HCT116 (cell line): ENCODE results near the gene WDR44. TPM values are rescaled to one million over a fixed set of nuclear protein-coding genes. Genes with fewer than 3 reads are reported as not detected.

Source experiments
- ATAC-seq: fragments of 200-7000 bp; cut with Tn5 transposase; 2 replicates; pipeline ENCODE4 v1.9.1; 2020; ENCODE audit warnings: mild to moderate bottlenecking, moderate library complexity
- BruUV-seq: library from RNA; stranded (reverse); fragments of 400-500 nt; replicated peaks from 2 replicates; lab custom pipeline; 2021; lab: Mats Ljungman, UMichigan
- CTCF ChIA-PET: fragments of 300-600 bp; sonication (Branson Sonifier 250); formaldehyde crosslinking; loops from one replicate; lab custom pipeline; 2021; ENCODE audit warnings: antibody characterized with exemption; lab: Charles Lee
- POLR2A ChIA-PET: fragments of 300-600, 350-600 bp; sonication (Branson Sonifier 250); formaldehyde crosslinking; loops from one replicate; lab custom pipeline; 2021; ENCODE audit warnings: antibody characterized with exemption; lab: Charles Lee
- RAD21 ChIA-PET, 2 experiments: fragments of 300-600 bp; sonication (Branson Sonifier 250); formaldehyde crosslinking; loops; one replicate each; lab custom pipeline; 2023; ENCODE audit warnings: low total read pairs in 2 of 2; ENCODE audit not compliant: uncharacterized antibody in 2 of 2, unreplicated experiment in 2 of 2, low non-redundant PET in 1 of 2; lab: Charles Lee
- DNase-seq: peaks from one replicate; pipeline ENCODE4 v3.0.0-alpha.2; 2010; ENCODE audit warnings: low read depth, low spot score
- H2AFZ ChIP-seq: fragments of 200-600 bp; shearing (Covaris generic), sonication (generic); 2 replicates; pipeline ENCODE4 v1.6.1; 2017; ENCODE audit warnings: low read depth, mixed run types, mixed read lengths, antibody characterized with exemption, low read length; ENCODE audit not compliant: poor library complexity, severe bottlenecking
- H3K27ac ChIP-seq: 2 replicates; pipeline ENCODE4 v1.5.1; 2012; ENCODE audit warnings: low read depth, low read length
- H3K27me3 ChIP-seq: fragments of 200-600 bp; sonication (generic); 2 replicates; pipeline ENCODE4 v1.6.1; 2016; ENCODE audit warnings: mixed run types, low read length, mixed read lengths; ENCODE audit not compliant: insufficient read depth
- H3K36me3 ChIP-seq, 2 experiments: fragments of 200-500 bp in 1 of 2; fragments of 200-600 bp in 1 of 2; sonication (Bioruptor generic) in 1 of 2; sonication (generic) in 1 of 2; 2 replicates each; pipeline versions ENCODE4 v1.5.1 to v1.6.1; 2014 to 2016; ENCODE audit warnings: low read length in 2 of 2, inconsistent platforms in 1 of 2, mixed read lengths in 1 of 2, mixed run types in 1 of 2; ENCODE audit not compliant: insufficient read depth in 2 of 2, control insufficient read depth in 1 of 2
- H3K4me1 ChIP-seq, 2 experiments: fragments of 200-600 bp in 1 of 2; sonication (generic) in 1 of 2; 2 replicates each; pipeline versions ENCODE4 v1.5.1 to v1.6.1; 2012 to 2017; ENCODE audit warnings: low read length in 2 of 2, inconsistent platforms in 1 of 2, mild to moderate bottlenecking in 1 of 2, mixed read lengths in 1 of 2, mixed run types in 1 of 2, moderate library complexity in 1 of 2; ENCODE audit not compliant: insufficient read depth in 2 of 2, control insufficient read depth in 1 of 2
- H3K4me2 ChIP-seq: fragments of 200-600 bp; sonication (generic); 2 replicates; pipeline ENCODE4 v1.6.1; 2017; ENCODE audit warnings: mixed run types, low read length, mixed read lengths
- H3K4me3 ChIP-seq, 2 experiments: fragments of 200-600 bp in 1 of 2; sonication (generic) in 1 of 2; replicated peaks in 1 of 2; 2 replicates each; pipeline ENCODE4 v1.5.1; 2011 to 2016; ENCODE audit warnings: low read length in 2 of 2, control low read depth in 1 of 2, low read depth in 1 of 2, mild to moderate bottlenecking in 1 of 2, mixed read lengths in 1 of 2, mixed run types in 1 of 2
- H3K79me2 ChIP-seq: fragments of 200-600 bp; sonication (generic); 2 replicates; pipeline ENCODE4 v1.6.1; 2017; ENCODE audit warnings: mild to moderate bottlenecking, mixed run types, low read length, moderate library complexity, mixed read lengths; ENCODE audit not compliant: insufficient read depth
- H3K9ac ChIP-seq: fragments of 200-600 bp; sonication (generic); 2 replicates; pipeline ENCODE4 v1.6.1; 2016; ENCODE audit warnings: low read length, mixed read lengths
- H3K9me2 ChIP-seq: fragments of 200-600 bp; sonication (generic), shearing (Covaris generic); 2 replicates; pipeline ENCODE4 v1.6.1; 2017; ENCODE audit warnings: mixed run types, mild to moderate bottlenecking, moderate library complexity; ENCODE audit not compliant: insufficient read depth
- H3K9me3 ChIP-seq, 2 experiments: fragments of 200-500 bp in 1 of 2; fragments of 200-600 bp in 1 of 2; sonication (Bioruptor generic) in 1 of 2; sonication (generic) in 1 of 2; 2 replicates each; pipeline ENCODE4 v1.6.1; 2014 to 2017; ENCODE audit warnings: low read length in 2 of 2, mixed read lengths in 2 of 2, inconsistent platforms in 1 of 2, low read depth in 1 of 2, mild to moderate bottlenecking in 1 of 2, mixed run types in 1 of 2, moderate library complexity in 1 of 2; ENCODE audit not compliant: control insufficient read depth in 1 of 2, insufficient read depth in 1 of 2
- H4K20me1 ChIP-seq: fragments of 200-600 bp; sonication (generic), shearing (Covaris generic); 2 replicates; pipeline ENCODE4 v1.6.1; 2017; ENCODE audit warnings: mixed run types, mild to moderate bottlenecking, moderate library complexity; ENCODE audit not compliant: insufficient read depth
- ATF3 ChIP-seq: IDR thresholded peaks from 2 replicates; pipeline ENCODE4 v1.6.1; 2012
- CEBPB ChIP-seq: IDR thresholded peaks from 2 replicates; pipeline ENCODE4 v1.6.1; 2012; ENCODE audit warnings: low read depth
- CTCF ChIP-seq, 3 experiments: fragments of 200-600 bp in 1 of 3; sonication (generic) in 1 of 3; IDR thresholded peaks in 2 of 3; conservative IDR thresholded peaks in 1 of 3; 2 replicates each; pipeline ENCODE4 v1.5.1; 2012 to 2017; ENCODE audit warnings: low read depth in 2 of 3, low read length in 2 of 3, antibody characterized with exemption in 1 of 3, borderline replicate concordance in 1 of 3, control low read depth in 1 of 3, mild to moderate bottlenecking in 1 of 3, mixed read lengths in 1 of 3, mixed run types in 1 of 3, moderate library complexity in 1 of 3; ENCODE audit not compliant: insufficient read depth in 1 of 3
- EGR1 ChIP-seq: IDR thresholded peaks from 2 replicates; pipeline ENCODE4 v1.6.1; 2012; ENCODE audit warnings: low read depth
- ELF1 ChIP-seq: IDR thresholded peaks from 2 replicates; pipeline ENCODE4 v1.6.1; 2012; ENCODE audit warnings: low read depth, borderline replicate concordance
- EZH2 ChIP-seq: fragments of 200-600 bp; sonication (generic); IDR thresholded peaks from 2 replicates; pipeline ENCODE4 v1.6.1; 2017; ENCODE audit warnings: antibody characterized with exemption, mixed run types
- EZH2phosphoT487 ChIP-seq: fragments of 200-600 bp; IDR thresholded peaks from 2 replicates; pipeline ENCODE4 v1.6.1; 2018; ENCODE audit warnings: antibody characterized with exemption, borderline replicate concordance
- JUND ChIP-seq: IDR thresholded peaks from 2 replicates; pipeline ENCODE4 v1.6.1; 2012
- MAX ChIP-seq: IDR thresholded peaks from 2 replicates; pipeline ENCODE4 v1.6.1; 2012
- POLR2AphosphoS5 ChIP-seq: IDR thresholded peaks from 2 replicates; pipeline ENCODE4 v1.6.1; 2011; ENCODE audit warnings: mild to moderate bottlenecking, low read depth, low read length, moderate library complexity
- RAD21 ChIP-seq: IDR thresholded peaks from 2 replicates; pipeline ENCODE4 v1.6.1; 2012; ENCODE audit warnings: low read depth, mild to moderate bottlenecking
- SP1 ChIP-seq: IDR thresholded peaks from 2 replicates; pipeline ENCODE4 v1.6.1; 2012; ENCODE audit warnings: low read depth
- SRF ChIP-seq: IDR thresholded peaks from 2 replicates; pipeline ENCODE4 v1.6.1; 2012; ENCODE audit warnings: low read depth
- TCF7L2 ChIP-seq: IDR thresholded peaks from 2 replicates; pipeline ENCODE4 v1.7.0; 2011; ENCODE audit warnings: borderline replicate concordance, inconsistent platforms; ENCODE audit not compliant: insufficient read depth, insufficient read length; ENCODE audit errors: extremely low read depth
- YY1 ChIP-seq: IDR thresholded peaks from 2 replicates; pipeline ENCODE4 v1.6.1; 2011; ENCODE audit warnings: low read length, low read depth, moderate library complexity, mild to moderate bottlenecking; ENCODE audit not compliant: insufficient replicate concordance; ENCODE audit errors: extremely low read depth
- ZFX ChIP-seq: fragments of 450-650 bp; IDR thresholded peaks from 2 replicates; pipeline ENCODE4 v1.6.1; 2017
- ZNF274 ChIP-seq: fragments of 200-500 bp; sonication (Bioruptor generic); IDR thresholded peaks from 2 replicates; pipeline ENCODE4 v1.6.1; 2014; ENCODE audit warnings: mild to moderate bottlenecking, low read depth, low read length, inconsistent platforms
- intact Hi-C: fragments of 100-400 bp; cut with micrococcal nuclease; formaldehyde crosslinking; loops from 2 replicates; pipeline ENCODE4 v1.10.0; 2022
- total RNA-seq: library from RNA; stranded (reverse); gene quantifications from one replicate; pipeline ENCODE4 v1.2.1, GENCODE V29; 2021; ENCODE audit not compliant: unreplicated experiment

Gene WDR44
- total RNA-seq, 1 experiment from 2014 or later = 12.2 TPM

- intact Hi-C loops = no loop called here
- no peaks in the 10 kb centered on the region for H3K9me2 ChIP-seq
- H3K4me3 ChIP-seq = no peak overlapping the region
- no peaks in the 10 kb centered on the region for H3K27me3 ChIP-seq
- DNase-seq = no peak
- CTCF ChIA-PET = no interaction called here
- H3K4me2 ChIP-seq = no peak overlapping the region
- POLR2A ChIA-PET = no interaction called here
- no peaks in the 10 kb centered on the region for H3K79me2 ChIP-seq
- ATAC-seq = no peak
- no peak overlapping the region for H3K27ac ChIP-seq
- no peak for TF ChIP-seq ZNF274
- no peak overlapping the region for H3K9ac ChIP-seq
- RAD21 ChIA-PET = no interaction called here
- H3K36me3 ChIP-seq = no peaks in the 10 kb centered on the region
- H4K20me1 ChIP-seq = no peaks in the 10 kb centered on the region
- H3K4me1 ChIP-seq = peaks cover 0 to 6% of the 10 kb centered on the region in 2 experiments; a peak in 1 of 4 replicates
- H2AFZ ChIP-seq = no peak overlapping the region
- BruUV-seq = no TSS peak
- no peaks in the 10 kb centered on the region for H3K9me3 ChIP-seq
These were observed 77.7 kb downstream of the WDR44 start for GRCh38 chrX:118423558-118423957.

- Histone ChIP-seq H3K36me3 (no peaks in the 10 kb centered on the region), H3K4me1 (no peaks in the 10 kb centered on the region), H3K79me2 (no peaks in the 10 kb centered on the region), H3K4me2 (no peak overlapping the region), H3K27me3 (no peaks in the 10 kb centered on the region), H3K9me2 (no peaks in the 10 kb centered on the region), H2AFZ (no peak overlapping the region), H3K4me3 (no peak overlapping the region), H3K9ac (no peak overlapping the region), H3K9me3 (no peaks in the 10 kb centered on the region), H4K20me1 (no peaks in the 10 kb centered on the region), H3K27ac (no peak overlapping the region)
- no peak for ATAC-seq
- ChIA-PET POLR2A (no interaction called here), RAD21 (no interaction called here), CTCF (no interaction called here)
- intact Hi-C loops = no loop called here
- no peak for TF ChIP-seq ZFX
- TF ChIP-seq EZH2phosphoT487 = no peak
- no peak for TF ChIP-seq YY1
- TF ChIP-seq JUND = no peak
- no peak for TF ChIP-seq ELF1
- TF ChIP-seq SP1 = no peak
- TF ChIP-seq ZNF274 = no peak
- TF ChIP-seq CTCF (IDR thresholded peaks at IDR 0.05 in 2 of 3, conservative IDR thresholded peaks at IDR 0.05 in 1 of 3; ENCODE audit: borderline replicate concordance in 1 of 3, insufficient read depth in 1 of 3, low read depth in 2 of 3, low read length in 2 of 3) = no peak
- no peak for TF ChIP-seq POLR2AphosphoS5
- no peak for TF ChIP-seq CEBPB
- TF ChIP-seq RAD21 = no peak
- TF ChIP-seq ATF3 = no peak
- no peak for TF ChIP-seq EGR1
- TF ChIP-seq TCF7L2 = no peak
- no peak for TF ChIP-seq EZH2
- TF ChIP-seq MAX = no peak
- no peak for TF ChIP-seq SRF
- no TSS peak for BruUV-seq
- no peak for DNase-seq
These were observed 86.9 kb downstream of the WDR44 start for GRCh38 chrX:118432799-118433198.
